ENCODE data around the gene HAUS3.
"Not testable (repeated sequence)": the region's sequence is repeated elsewhere in the genome, so short reads cannot be mapped to it uniquely, and the experiment has no call there.

The HAUS3 gene

DNA sequence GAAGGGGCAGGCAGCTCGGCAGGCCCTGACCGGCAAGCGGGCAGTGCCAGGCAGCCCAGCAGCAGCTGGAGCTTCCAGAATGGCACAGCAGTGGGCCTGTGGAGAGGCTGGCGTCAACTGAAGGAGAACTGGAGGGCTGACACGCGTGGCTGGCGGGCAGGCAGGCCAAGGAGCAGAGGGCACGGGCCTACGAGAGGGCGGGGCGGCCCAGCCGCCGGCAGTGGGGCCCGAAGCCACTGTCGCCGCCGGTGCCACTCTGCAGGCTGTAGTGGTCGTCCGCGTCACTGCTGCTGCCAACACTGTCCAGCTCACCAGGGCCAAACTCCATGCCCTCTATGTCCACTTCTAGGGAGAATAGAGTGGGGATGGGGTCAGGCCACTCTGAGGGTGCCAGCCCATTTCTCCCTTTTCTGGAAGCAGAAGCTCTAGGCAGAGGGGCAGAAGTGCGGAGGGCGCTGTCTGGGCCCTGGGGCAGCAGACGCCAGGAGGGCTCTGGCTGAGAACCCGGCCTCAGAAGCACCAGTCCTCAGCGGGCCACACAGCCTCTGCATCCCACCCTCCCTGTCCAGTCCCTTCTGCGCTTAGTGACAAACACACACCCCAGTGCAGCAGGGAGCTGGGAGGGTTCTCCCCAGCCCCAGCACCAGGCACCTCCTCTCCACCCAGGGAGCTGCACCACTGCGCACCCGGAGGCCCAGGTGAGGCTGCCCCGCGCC lies 8.6 kb upstream of the HAUS3 start:
- ATAC-seq, result no peak

GRCh38 chr4:2249526-2250356 lies 7.8 kb upstream of the HAUS3 start:
- ATAC-seq, result no peak

GRCh38 chr4:2248821-2249261 lies 6.9 kb upstream of the HAUS3 start:
- no peak for ATAC-seq

- no peak for ATAC-seq
These were observed 6.3 kb upstream of the HAUS3 start for GRCh38 chr4:2248044-2248780.

GRCh38 chr4:2247128-2248043 lies 5.5 kb upstream of the HAUS3 start:
- ATAC-seq, result no peak

GRCh38 chr4:2246384-2247127 lies 4.6 kb upstream of the HAUS3 start:
- ATAC-seq, result no peak

- no peak for ATAC-seq
These were observed 3.9 kb upstream of the HAUS3 start for GRCh38 chr4:2245787-2246275.

DNA sequence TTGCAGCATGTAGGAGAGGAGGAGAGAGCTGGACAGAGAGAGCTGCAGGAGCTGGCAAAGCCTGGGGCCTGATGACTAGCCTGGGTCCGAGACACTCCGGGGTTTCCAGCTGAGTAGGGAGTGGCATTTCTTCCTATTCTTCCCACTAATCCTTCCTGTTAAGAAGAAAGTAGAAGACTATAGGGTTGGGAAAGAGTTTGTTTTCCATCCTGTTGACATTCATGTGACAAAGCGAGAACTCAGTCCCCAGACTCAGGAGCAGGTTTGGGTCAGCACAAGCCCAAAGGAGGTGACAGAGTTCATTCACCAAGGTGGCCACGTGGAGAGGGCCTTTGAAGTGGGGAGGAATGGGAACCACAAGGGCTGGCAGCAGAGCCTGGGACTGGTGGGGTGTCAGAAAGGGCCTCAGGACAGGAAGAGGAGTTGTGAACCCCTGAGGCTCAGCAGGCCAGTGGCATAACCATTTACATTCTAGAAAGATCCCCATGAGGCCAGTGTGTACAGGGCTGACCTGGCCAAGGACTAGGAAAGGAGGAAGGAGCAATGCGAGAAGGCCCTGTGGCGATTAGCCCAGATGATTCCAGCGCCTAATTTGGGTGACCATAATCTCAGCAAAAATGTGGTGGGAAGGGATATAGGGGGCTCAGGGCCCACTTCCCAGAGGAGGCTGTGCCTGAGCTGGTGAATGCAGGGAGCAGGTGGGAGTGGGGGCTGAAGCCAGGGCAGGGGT lies 3.3 kb upstream of the HAUS3 start:
- no peak for ATAC-seq

DNA sequence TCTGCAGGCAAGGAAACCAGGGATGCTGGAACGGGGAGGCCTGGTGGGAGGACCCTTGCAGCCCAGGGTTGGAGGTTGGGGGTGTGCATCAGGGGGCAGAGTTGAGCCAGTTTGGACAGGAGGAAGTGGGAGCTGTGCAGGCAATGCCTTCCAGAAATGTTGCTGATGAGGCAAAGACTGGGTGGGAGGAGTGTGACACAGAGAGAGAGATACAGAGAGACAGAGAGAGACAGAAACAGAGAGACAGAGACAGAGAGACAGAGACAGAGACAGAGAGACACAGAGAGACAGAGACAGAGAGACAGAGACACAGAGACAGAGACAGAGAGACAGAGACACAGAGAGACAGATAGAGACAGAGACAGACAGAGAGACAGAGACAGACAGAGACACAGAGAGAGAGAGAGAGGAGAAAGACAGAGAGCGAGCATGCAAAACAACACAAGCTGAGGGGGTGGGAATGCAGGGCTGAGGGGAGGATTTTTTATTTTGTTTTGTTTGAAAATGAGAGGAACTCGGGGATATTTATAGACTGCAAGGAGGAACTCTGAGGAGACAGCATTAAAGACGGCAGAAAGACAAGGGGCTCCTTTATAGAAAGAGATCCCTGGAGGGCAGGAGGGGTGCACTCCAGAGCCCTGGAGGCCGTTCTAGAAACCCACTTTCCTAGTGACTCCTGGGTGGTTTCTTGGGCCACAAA lies 1.9 kb upstream of the HAUS3 start:
- no peak for ATAC-seq

DNA sequence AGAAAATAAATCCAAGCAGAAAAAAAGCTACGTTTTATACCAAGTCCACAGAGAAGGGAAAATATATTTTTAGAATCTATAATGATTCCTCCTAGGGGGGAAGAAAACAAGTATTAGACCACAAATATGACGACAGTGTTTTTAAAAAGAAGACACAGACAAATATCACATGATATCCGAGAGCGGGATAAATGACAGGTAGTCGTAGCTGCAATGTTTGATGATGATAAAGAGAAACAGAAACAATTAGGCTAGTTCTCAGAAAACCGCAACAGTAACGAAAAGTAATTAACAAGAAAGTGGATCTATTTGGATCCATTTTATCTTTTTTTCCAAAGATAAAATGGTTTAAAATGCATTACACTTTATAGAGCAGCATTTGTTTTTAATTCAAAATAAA lies 918 bp downstream of the HAUS3 start:
- no peak for ATAC-seq

DNA sequence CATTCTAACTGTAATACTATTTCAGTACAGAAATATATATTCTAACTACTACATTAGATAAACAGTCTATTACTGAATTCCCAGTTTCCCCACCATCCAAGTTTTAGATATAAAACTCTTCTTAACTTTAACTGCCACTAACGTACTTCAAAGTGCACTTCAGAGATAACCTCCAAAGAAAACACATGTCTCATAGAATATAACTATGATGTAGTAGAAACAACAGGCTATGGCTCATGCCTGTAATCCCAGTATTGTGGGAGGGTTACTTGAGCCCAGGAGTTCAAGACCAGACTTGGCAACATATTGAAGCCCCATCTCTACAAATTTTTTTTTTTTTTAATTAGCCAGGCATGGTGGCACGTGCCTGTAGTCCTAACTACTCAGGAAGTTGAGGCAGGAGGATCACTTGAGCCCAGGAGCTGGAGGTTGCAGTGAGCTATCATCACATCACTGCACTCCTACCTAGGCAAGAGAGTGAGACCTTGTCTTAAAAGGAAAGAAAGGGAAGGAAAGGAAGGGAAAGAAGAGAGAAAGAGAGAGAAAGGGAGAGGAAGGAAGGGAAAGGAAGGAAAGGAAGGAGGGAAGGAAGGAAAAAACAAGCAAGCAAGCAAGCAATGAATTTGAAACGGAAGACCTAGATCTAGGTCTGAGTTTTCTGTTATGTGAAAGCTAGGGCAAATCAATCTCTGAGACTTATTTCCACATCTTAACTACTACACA lies 4.8 kb downstream of the HAUS3 start:
- ATAC-seq, result no peak

DNA sequence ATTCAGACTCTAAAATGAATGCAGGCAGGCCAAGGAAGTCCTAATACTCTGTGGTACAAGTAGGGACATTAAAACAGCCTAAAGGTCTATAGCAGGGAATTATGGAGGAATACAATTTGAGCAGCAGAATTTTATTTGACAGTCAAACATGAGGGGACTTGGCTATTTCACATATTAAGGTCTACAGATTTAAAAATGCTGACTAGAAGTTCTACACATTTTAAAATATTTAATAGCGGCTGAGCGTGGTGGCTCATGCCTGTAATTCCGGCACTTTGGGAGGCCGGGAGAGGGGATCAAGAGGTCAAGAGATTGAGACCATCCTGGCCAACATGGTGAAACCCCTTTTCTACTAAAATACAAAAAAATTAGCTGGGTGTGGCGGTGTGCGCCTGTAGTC lies 10.8 kb downstream of the HAUS3 start:
- no peak for ATAC-seq

DNA sequence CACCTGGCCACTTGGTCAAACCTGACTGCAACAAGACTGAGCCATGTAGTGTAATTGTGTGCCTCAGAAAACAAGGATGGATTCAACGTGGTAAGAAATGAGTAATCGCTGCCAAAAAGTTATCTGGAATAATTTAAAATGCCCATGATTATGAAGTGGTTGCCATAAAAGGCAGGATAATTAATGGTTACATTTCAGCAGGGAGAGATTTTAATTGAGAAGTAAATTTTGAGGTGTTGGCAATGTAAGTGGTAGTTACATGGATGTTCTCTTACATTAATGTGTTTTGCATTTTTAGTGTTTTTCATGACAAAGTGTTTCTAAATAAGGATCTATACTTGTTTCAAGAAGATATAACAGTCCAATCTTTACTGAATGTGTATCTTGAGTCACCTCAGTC lies 15.7 kb downstream of the HAUS3 start:
- no peak for ATAC-seq

GRCh38 chr4:2222838-2223237 lies 19.1 kb downstream of the HAUS3 start:
- no peak for ATAC-seq

DNA sequence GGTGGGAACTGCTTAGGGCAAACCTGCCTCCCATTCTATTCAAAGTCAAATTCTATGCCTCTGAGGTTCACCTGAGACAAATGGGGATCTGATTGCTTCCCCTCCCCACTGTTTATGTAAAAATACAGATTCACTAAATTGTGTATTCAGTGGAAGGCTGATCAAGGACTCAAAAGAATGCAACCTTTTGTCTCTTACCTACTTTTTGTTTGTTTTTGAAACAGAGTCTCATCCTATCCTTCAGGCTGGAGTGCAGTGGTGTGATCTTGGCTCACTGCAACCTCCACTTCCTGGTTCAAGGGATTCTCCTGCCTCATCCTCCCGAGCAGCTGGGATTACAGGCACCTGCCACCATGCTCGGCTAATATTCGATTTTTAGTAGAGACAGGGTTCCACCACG lies 20.5 kb downstream of the HAUS3 start:
- not testable (repeated sequence) for ATAC-seq

DNA sequence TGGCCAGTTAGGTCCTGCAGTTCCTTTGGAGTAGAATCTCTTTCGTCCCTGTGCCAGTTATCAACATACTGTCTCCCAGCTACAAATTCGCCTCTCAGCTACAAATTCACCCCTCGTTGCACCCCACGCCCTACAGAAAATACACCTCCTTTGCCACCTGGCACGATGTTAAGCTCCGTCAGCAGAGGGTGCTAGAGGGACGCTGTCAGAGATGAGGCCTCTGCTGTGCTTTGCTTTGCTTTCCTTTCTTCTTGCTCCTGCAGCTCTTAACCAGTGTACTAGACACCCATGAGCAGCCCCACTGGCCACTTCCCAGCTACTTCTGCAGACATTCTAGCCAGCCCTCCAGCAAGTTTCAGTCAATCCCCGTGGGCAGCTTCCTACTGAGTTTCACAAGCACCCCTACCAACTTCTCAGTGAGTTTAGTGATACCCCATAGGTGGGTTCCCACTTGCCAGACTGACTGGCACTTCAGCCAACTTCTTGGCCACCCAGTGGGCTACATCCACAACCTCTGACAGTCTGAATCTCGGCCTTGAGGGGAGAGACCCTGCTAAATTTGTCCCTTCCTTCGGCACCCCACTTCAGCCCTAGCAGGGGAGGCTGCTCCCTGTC lies 21.8 kb downstream of the HAUS3 start:
- peak; percentile 81 to 90 for ATAC-seq

DNA sequence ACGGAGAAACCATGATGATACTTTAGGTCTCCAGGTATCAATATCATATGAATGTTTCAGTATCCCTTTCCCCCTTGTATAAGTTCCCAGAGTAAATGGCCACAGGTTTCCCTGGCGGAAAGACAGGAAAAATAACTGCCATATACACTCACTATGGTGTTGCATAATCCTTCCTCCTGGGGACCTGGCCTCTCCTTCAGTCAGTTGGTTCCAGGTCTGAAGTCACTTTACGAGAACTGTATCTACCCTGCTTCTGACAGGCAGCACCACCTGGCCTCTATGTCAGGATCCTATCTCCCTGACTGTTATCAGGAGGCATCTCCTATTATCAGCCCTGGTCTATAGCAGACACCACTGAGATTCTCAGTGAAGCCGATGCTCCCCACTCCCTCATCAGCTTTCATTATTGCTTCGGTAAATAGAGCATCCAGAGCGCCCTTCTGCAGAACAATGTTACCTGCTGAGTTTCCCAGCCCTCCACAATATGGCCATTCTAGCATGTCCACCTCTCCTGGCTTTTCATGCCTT lies 22.6 kb downstream of the HAUS3 start:
- no peak for ATAC-seq

DNA sequence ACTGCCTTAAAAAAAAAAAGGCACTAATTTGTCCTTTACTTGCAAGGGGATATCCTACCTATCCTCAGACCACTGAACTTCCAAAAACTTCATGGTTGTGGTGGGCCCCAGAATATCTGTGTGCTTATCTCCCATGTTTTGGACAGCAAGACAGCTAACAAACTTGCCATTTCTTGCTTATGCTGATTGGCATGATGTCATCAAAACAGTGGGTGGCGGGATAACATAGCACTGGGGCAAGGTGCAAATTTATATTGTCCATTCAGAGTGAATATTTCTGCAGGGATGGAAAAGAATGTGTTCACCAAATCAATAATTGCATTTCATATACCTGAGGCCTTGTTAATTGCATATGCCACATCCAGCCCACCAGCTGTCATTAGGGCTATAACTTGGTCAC lies 23.5 kb downstream of the HAUS3 start:
- no peak for ATAC-seq

DNA sequence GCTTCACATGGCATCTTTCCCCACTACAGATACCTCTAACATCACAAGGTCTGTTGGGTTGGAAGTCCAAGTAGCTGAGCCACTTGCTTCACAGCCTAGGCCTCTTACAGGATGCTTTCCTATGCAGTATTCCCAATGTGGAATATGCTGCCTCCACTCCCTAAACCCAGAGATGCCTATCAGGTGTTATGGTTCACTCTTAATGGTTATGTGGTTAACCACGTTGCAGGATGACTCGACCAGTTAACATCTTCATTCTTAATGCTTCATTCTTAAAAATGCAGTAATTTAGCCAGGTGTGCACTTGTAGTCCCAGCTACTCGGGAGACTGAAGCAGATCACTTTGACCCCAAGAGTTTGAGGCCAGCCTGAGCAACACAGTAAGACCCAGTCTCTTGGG lies 24.2 kb downstream of the HAUS3 start:
- ATAC-seq, result no peak
